HEK293 (cell line): ENCODE data around the gene RNU2-1.
"Not testable (repeated sequence)": the region's sequence is repeated elsewhere in the genome, so short reads cannot be mapped to it uniquely, and the experiment has no call there.

Source experiments
- CTCF ChIA-PET: fragments of 350-600 bp; formaldehyde crosslinking; extraction: SDS; loops from one replicate; lab custom pipeline; 2021; ENCODE audit warnings: antibody characterized with exemption; lab: Yijun Ruan, JAX
- POLR2A ChIA-PET: fragments of 300-600 bp; formaldehyde crosslinking; extraction: SDS; loops from one replicate; lab custom pipeline; 2020; ENCODE audit warnings: antibody characterized with exemption, inconsistent platforms; lab: Yijun Ruan, JAX
- H3K27ac ChIP-seq: fragments of 200-500 bp; sonication (Bioruptor generic); 2 replicates; pipeline ENCODE4 v1.5.1; 2014; ENCODE audit warnings: low read depth, low read length, control low read depth, inconsistent platforms; ENCODE audit errors: extremely low read depth
- H3K36me3 ChIP-seq, 2 experiments: fragments of 200-500 bp in 1 of 2; sonication (Bioruptor generic) in 1 of 2; 1 replicate in 1 of 2; 2 replicates in 1 of 2; pipeline ENCODE4 v1.5.1; 2014 to 2017; ENCODE audit warnings: inconsistent platforms in 2 of 2, low read length in 2 of 2; ENCODE audit not compliant: control insufficient read depth in 2 of 2, insufficient read depth in 1 of 2
- H3K4me1 ChIP-seq: fragments of 200-500 bp; sonication (Bioruptor generic); 2 replicates; pipeline ENCODE4 v1.5.1; 2014; ENCODE audit warnings: mild to moderate bottlenecking, low read length, inconsistent platforms; ENCODE audit not compliant: control insufficient read depth, insufficient read depth
- H3K4me3 ChIP-seq: 2 replicates; pipeline ENCODE4 v1.5.1; 2011; ENCODE audit warnings: low read depth, mild to moderate bottlenecking, control low read depth, low read length, moderate library complexity
- H3K9me3 ChIP-seq: fragments of 200-500 bp; sonication (Bioruptor generic); 2 replicates; pipeline ENCODE4 v1.5.1; 2014; ENCODE audit warnings: low read depth, low read length, inconsistent platforms; ENCODE audit not compliant: control insufficient read depth, insufficient read depth
- ZNF596 ChIP-seq: fragments of 450-650 bp; IDR thresholded peaks from 2 replicates; pipeline ENCODE4 v1.5.0; 2018; ENCODE audit warnings: missing biosample characterization, mild to moderate bottlenecking, missing genetic modification characterization, moderate library complexity

Gene RNU2-1

DNA sequence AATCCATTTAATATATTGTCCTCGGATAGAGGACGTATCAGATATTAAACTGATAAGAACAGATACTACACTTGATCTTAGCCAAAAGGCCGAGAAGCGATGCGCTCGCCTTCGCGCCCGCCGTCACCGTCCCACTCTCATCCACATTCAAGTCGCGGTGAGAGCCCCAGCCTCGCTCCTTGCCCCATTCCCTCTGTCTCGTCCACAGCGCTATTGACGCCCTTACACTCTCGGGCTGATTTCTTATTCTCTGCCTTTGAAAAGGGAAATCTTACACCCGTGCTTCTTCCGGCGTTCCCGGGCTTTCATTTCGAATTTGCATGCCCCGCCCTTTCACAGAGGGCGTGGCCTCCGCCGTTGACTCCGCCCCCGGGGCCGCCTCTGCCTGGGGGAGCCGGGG lies at the start of gene RNU2-1:
RNU2-1 (minus strand) TSS at position 101 of the 400 bp plus-strand sequence.
- H3K36me3 ChIP-seq, POLR2A ChIA-PET, H3K4me3 ChIP-seq, H3K9me3 ChIP-seq, CTCF ChIA-PET, H3K4me1 ChIP-seq, H3K27ac ChIP-seq: not testable (repeated sequence)

DNA sequence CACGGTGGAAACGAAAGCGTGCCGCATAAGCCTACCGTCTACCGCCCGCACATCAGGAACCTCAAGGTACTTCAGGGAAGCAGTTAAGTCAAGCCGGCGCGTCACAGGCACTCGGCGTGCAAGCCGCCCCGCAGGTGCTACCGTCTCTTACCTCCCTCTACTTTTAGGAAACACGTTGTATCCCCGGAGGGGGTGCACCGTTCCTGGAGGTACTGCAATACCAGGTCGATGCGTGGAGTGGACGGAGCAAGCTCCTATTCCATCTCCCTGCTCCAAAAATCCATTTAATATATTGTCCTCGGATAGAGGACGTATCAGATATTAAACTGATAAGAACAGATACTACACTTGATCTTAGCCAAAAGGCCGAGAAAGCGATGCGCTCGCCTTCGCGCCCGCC lies 39.1 kb upstream of the RNU2-1 start:
- POLR2A ChIA-PET, H3K27ac ChIP-seq, H3K4me1 ChIP-seq, H3K4me3 ChIP-seq, CTCF ChIA-PET, H3K36me3 ChIP-seq, H3K9me3 ChIP-seq: not testable (repeated sequence)

DNA sequence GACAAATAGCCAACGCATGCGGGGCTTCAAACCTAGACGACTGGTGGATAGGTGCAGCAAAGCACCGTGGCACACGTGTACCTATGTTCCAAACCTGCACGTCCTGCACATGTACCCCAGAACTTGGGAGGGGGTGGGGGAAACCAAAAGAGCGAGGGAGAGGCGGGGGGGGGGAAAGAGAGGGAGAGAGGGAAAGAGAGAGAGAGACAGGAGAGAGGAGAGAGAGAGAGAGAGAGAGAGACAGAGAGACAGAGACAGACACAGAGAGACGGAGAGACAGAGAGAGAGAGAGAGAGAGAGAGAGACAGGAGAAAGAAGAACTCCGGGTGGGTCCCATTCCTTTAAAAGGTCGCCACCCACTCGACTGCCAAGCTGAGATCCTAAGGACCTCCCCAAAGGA lies 38.7 kb upstream of the RNU2-1 start:
- H3K9me3 ChIP-seq, H3K4me3 ChIP-seq, POLR2A ChIA-PET, H3K27ac ChIP-seq, H3K4me1 ChIP-seq, H3K36me3 ChIP-seq, CTCF ChIA-PET: not testable (repeated sequence)

DNA sequence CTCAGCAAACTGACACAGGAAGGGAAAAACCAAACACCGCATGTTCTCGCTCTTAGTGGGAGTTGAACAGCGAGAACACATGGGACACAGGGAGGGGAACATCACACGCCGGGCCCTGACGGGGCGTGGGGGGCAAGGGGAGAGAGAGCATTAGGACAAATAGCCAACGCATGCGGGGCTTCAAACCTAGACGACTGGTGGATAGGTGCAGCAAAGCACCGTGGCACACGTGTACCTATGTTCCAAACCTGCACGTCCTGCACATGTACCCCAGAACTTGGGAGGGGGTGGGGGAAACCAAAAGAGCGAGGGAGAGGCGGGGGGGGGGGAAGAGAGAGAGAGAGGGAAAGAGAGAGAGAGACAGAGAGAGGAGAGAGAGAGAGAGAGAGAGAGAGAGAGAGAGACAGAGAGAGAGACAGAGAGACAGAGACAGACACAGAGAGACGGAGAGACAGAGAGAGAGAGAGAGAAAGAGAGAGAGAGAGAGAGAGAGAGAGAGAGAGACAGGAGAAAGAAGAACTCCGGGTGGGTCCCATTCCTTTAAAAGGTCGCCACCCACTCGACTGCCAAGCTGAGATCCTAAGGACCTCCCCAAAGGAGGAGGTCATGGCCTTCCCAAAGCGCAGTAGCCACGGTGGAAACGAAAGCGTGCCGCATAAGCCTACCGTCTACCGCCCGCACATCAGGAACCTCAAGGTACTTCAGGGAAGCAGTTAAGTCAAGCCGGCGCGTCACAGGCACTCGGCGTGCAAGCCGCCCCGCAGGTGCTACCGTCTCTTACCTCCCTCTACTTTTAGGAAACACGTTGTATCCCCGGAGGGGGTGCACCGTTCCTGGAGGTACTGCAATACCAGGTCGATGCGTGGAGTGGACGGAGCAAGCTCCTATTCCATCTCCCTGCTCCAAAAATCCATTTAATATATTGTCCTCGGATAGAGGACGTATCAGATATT lies 37.1 kb upstream of the RNU2-1 start:
- CTCF ChIA-PET, H3K4me1 ChIP-seq, H3K36me3 ChIP-seq, POLR2A ChIA-PET, H3K27ac ChIP-seq, H3K4me3 ChIP-seq, H3K9me3 ChIP-seq: not testable (repeated sequence)

DNA sequence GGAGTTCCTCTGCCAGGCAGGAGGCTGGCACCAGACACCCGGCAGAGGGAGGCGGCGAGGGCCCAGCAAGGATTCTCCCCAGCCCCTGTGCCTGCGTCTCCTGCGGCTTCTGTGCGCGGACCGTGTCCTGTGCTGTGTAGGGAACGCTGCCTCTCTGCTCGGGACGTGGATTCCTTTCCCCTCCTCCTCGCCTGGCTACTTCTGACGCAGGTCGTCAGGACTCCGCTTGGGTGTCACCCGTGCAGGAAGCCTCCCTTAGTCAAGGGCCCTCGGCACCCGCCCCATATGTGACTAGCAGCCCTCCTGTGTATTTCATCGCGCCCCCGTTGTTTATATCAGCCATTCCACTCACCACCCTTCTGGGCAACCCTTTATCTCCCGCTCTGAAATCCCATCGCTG lies 12.7 kb upstream of the RNU2-1 start:
- H3K4me3 ChIP-seq, POLR2A ChIA-PET: not testable (repeated sequence)

DNA sequence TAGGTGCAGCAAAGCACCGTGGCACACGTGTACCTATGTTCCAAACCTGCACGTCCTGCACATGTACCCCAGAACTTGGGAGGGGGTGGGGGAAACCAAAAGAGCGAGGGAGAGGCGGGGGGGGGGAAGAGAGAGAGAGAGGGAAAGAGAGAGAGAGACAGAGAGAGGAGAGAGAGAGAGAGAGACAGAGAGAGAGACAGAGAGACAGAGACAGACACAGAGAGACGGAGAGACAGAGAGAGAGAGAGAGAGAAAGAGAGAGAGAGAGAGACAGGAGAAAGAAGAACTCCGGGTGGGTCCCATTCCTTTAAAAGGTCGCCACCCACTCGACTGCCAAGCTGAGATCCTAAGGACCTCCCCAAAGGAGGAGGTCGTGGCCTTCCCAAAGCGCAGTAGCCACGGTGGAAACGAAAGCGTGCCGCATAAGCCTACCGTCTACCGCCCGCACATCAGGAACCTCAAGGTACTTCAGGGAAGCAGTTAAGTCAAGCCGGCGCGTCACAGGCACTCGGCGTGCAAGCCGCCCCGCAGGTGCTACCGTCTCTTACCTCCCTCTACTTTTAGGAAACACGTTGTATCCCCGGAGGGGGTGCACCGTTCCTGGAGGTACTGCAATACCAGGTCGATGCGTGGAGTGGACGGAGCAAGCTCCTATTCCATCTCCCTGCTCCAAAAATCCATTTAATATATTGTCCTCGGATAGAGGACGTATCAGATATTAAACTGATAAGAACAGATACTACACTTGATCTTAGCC lies 7.0 kb upstream of the RNU2-1 start:
- CTCF ChIA-PET, H3K9me3 ChIP-seq: not testable (repeated sequence)

More for the DNA sequence above, 12.7 kb upstream of the RNU2-1 start:
- H3K9me3 ChIP-seq, CTCF ChIA-PET, H3K4me1 ChIP-seq, H3K27ac ChIP-seq, H3K36me3 ChIP-seq: not testable (repeated sequence)

DNA sequence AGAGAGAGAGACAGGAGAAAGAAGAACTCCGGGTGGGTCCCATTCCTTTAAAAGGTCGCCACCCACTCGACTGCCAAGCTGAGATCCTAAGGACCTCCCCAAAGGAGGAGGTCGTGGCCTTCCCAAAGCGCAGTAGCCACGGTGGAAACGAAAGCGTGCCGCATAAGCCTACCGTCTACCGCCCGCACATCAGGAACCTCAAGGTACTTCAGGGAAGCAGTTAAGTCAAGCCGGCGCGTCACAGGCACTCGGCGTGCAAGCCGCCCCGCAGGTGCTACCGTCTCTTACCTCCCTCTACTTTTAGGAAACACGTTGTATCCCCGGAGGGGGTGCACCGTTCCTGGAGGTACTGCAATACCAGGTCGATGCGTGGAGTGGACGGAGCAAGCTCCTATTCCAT lies 5.8 kb upstream of the RNU2-1 start:
- H3K27ac ChIP-seq, POLR2A ChIA-PET, H3K9me3 ChIP-seq, H3K4me3 ChIP-seq, H3K36me3 ChIP-seq, CTCF ChIA-PET, H3K4me1 ChIP-seq: not testable (repeated sequence)

More for the DNA sequence above, 7.0 kb upstream of the RNU2-1 start:
- H3K36me3 ChIP-seq, POLR2A ChIA-PET, H3K27ac ChIP-seq, H3K4me3 ChIP-seq, H3K4me1 ChIP-seq: not testable (repeated sequence)

DNA sequence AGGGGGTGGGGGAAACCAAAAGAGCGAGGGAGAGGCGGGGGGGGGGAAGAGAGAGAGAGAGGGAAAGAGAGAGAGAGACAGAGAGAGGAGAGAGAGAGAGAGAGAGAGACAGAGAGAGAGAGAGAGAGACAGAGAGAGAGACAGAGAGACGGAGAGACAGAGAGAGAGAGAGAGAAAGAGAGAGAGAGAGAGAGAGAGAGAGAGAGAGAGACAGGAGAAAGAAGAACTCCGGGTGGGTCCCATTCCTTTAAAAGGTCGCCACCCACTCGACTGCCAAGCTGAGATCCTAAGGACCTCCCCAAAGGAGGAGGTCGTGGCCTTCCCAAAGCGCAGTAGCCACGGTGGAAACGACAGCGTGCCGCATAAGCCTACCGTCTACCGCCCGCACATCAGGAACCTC lies 514 bp downstream of the RNU2-1 start:
- CTCF ChIA-PET, H3K4me1 ChIP-seq, H3K9me3 ChIP-seq, H3K4me3 ChIP-seq, POLR2A ChIA-PET, H3K27ac ChIP-seq, H3K36me3 ChIP-seq: not testable (repeated sequence)
- peak; percentile 92 for TF ChIP-seq ZNF596 (tag by site-specific recombination)

DNA sequence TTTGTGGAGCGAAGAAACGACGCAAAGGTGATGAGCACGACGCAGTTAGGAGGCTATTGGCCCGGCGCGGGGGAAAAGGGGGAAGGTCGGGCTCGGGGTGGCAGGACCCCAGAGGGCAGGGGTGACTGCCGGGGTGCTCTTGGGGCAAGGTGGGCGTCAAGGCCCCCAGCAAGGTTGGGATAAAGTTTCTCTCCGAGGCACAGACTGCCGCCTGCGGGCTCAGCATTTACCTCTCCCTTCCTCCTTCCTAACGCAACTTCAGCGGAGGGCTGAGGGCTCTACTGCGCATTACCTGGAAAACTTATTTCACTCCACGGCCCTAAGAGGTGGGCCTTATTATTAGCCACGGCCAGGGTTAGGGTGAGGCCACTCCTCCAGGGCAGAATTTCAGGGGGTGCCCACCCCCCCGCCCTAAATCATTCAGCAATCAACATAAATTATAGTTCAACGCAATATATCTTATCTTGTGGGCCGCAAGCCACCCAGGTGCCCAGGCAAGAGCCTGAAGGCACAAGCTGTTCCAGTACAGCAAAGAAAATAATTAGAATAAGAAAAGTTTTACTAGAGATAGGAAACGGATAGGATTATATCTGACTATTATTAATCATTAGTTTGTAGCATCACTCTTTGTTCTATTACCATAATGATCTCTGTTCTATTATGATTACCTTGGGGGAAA lies 1.6 kb downstream of the RNU2-1 start:
- H3K27ac ChIP-seq, H3K36me3 ChIP-seq, H3K4me1 ChIP-seq, H3K9me3 ChIP-seq, H3K4me3 ChIP-seq, POLR2A ChIA-PET, CTCF ChIA-PET: not testable (repeated sequence)

DNA sequence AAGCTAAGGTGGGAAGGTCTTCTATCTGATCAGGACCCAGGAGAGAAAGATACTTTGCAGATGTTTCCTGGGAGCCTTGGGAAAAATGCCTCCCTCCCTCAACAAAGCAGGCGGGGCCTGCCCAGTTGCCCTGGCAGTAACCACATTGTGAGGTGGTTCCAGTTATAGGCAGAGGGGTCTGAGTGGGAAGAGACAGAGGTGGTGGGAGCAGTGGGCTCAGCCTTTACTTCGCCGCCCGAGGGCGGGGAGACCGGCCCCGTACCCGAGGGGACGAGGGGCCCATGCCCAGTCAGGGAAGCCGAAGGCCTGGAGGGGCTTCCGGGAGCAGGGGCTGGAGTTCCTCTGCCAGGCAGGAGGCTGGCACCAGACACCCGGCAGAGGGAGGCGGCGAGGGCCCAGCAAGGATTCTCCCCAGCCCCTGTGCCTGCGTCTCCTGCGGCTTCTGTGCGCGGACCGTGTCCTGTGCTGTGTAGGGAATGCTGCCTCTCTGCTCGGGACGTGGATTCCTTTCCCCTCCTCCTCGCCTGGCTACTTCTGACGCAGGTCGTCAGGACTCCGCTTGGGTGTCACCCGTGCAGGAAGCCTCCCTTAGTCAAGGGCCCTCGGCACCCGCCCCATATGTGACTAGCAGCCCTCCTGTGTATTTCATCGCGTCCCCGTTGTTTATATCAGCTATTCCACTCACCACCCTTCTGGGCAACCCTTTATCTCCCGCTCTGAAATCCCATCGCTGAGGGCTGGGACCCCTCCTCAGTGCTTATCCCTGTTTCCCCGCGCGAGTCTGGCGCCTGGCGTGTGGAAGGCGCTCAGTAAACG lies 2.4 kb downstream of the RNU2-1 start:
- H3K4me1 ChIP-seq, H3K4me3 ChIP-seq, H3K9me3 ChIP-seq, POLR2A ChIA-PET, CTCF ChIA-PET, H3K36me3 ChIP-seq: not testable (repeated sequence)
- H3K27ac ChIP-seq, result peak overlapping the region; percentile 12; the same call in 1 of the 2 replicates
